H1 (cell line): Measurements from ENCODE around the gene TNFRSF14. TPM values are rescaled to one million over a fixed set of nuclear protein-coding genes. Genes with fewer than 3 reads are reported as not detected.

Experiments
- CTCF ChIA-PET: fragments of 300-600 bp; sonication (Branson Sonifier 250); formaldehyde crosslinking; loops from one replicate; lab custom pipeline; 2021; ENCODE audit not compliant: partially characterized antibody; lab: Charles Lee
- POLR2A ChIA-PET: fragments of 300-600 bp; sonication (Branson Sonifier 250); formaldehyde crosslinking; loops from one replicate; lab custom pipeline; 2021; ENCODE audit warnings: inconsistent platforms; ENCODE audit not compliant: partially characterized antibody; lab: Charles Lee
- DNase-seq, 2 experiments: peaks; one replicate each; pipeline versions ENCODE4 v3.0.0 to v3.0.0-alpha.2; 2010 to 2022; ENCODE audit warnings: low spot score in 2 of 2, low read depth in 1 of 2, mixed read lengths in 1 of 2
- FAIRE-seq: peaks from 2 replicates; lab custom pipeline; 2011; peaks lifted over from hg19 to GRCh38; lab: Jason Lieb, UNC
- H2AFZ ChIP-seq: 2 replicates; pipeline ENCODE4 v1.8.1; 2012; ENCODE audit warnings: low read length, inconsistent platforms
- H2AK5ac ChIP-seq: 2 replicates; pipeline ENCODE4 v1.6.1; 2013; ENCODE audit warnings: low read depth, low read length
- H2BK120ac ChIP-seq: replicated peaks from 2 replicates; pipeline ENCODE3; 2013; ENCODE audit warnings: low read depth, low read length, inconsistent platforms
- H2BK12ac ChIP-seq: 2 replicates; pipeline ENCODE4 v1.6.1; 2013; ENCODE audit warnings: low read depth, low read length
- H2BK15ac ChIP-seq: 2 replicates; pipeline ENCODE4 v1.6.1; 2013; ENCODE audit warnings: low read length
- H2BK20ac ChIP-seq: 2 replicates; pipeline ENCODE4 v1.6.1; 2013; ENCODE audit warnings: low read length
- H2BK5ac ChIP-seq: 2 replicates; pipeline ENCODE4 v1.6.1; 2013; ENCODE audit warnings: low read depth, low read length
- H3K14ac ChIP-seq: 2 replicates; pipeline ENCODE4 v1.6.1; 2013; ENCODE audit warnings: inconsistent platforms; ENCODE audit not compliant: insufficient read length
- H3K18ac ChIP-seq: 2 replicates; pipeline ENCODE4 v1.6.1; 2013; ENCODE audit warnings: low read length; ENCODE audit errors: extremely low read depth
- H3K23ac ChIP-seq: 2 replicates; pipeline ENCODE4 v1.6.1; 2013; ENCODE audit warnings: inconsistent platforms; ENCODE audit not compliant: insufficient read length
- H3K23me2 ChIP-seq: 2 replicates; pipeline ENCODE4 v1.6.1; 2013; ENCODE audit warnings: low read depth, low read length
- H3K27ac ChIP-seq: 2 replicates; pipeline ENCODE4 v1.6.1; 2011; ENCODE audit warnings: low read depth, low read length, inconsistent platforms
- H3K27me3 ChIP-seq, 4 experiments: replicated peaks in 1 of 4; 1 replicate in 1 of 4; 2 replicates in 3 of 4; pipeline versions ENCODE4 v1.6.1 to v1.8.1; 2011 to 2013; ENCODE audit warnings: low read length in 3 of 4, mild to moderate bottlenecking in 3 of 4, inconsistent platforms in 2 of 4, mixed read lengths in 2 of 4, moderate library complexity in 1 of 4; ENCODE audit not compliant: control insufficient read depth in 3 of 4, insufficient read depth in 3 of 4; ENCODE audit errors: extremely low read depth in 1 of 4
- H3K36me3 ChIP-seq, 4 experiments: 2 replicates each; pipeline versions ENCODE4 v1.6.1 to v1.8.1; 2011 to 2013; ENCODE audit warnings: mild to moderate bottlenecking in 4 of 4, low read length in 3 of 4, moderate library complexity in 2 of 4, control low read depth in 1 of 4, inconsistent platforms in 1 of 4; ENCODE audit not compliant: insufficient read depth in 4 of 4, control insufficient read depth in 2 of 4
- H3K4ac ChIP-seq: replicated peaks from 2 replicates; pipeline ENCODE3; 2013; ENCODE audit warnings: low read length, low read depth, mixed read lengths, inconsistent platforms; ENCODE audit not compliant: insufficient read length
- H3K4me1 ChIP-seq, 4 experiments: replicated peaks in 1 of 4; 1 replicate in 1 of 4; 2 replicates in 3 of 4; pipeline versions ENCODE4 v1.6.1 to v1.8.1; 2011 to 2013; ENCODE audit warnings: low read length in 3 of 4, inconsistent platforms in 2 of 4, mixed read lengths in 1 of 4; ENCODE audit not compliant: insufficient read depth in 4 of 4, control insufficient read depth in 3 of 4
- H3K4me2 ChIP-seq, 2 experiments: 2 replicates each; pipeline versions ENCODE4 v1.6.1 to v1.8.1; 2011 to 2013; ENCODE audit warnings: low read depth in 2 of 2, low read length in 2 of 2, control low read depth in 1 of 2, inconsistent platforms in 1 of 2, mild to moderate bottlenecking in 1 of 2; ENCODE audit not compliant: insufficient read depth in 1 of 2
- H3K4me3 ChIP-seq, 4 experiments: fragments of 200-600, 300-600 bp in 1 of 4; sonication (generic), shearing (Covaris generic), sonication (Bioruptor Twin) in 1 of 4; 2 replicates each; pipeline versions ENCODE4 v1.5.1 to v1.8.1; 2011 to 2016; ENCODE audit warnings: low read length in 4 of 4, low read depth in 3 of 4, control low read depth in 2 of 4, inconsistent platforms in 2 of 4, mild to moderate bottlenecking in 2 of 4, mixed read lengths in 1 of 4, moderate library complexity in 1 of 4; ENCODE audit not compliant: insufficient read depth in 2 of 4; ENCODE audit errors: extremely low read depth in 1 of 4
- H3K56ac ChIP-seq: replicated peaks from 2 replicates; pipeline ENCODE3; 2013; ENCODE audit warnings: low read depth, mild to moderate bottlenecking, mixed read lengths, low read length, inconsistent platforms; ENCODE audit not compliant: insufficient read length
- H3K79me1 ChIP-seq: 2 replicates; pipeline ENCODE4 v1.6.1; 2013; ENCODE audit warnings: low read depth, low read length, control low read depth
- H3K79me2 ChIP-seq, 2 experiments: 2 replicates each; pipeline versions ENCODE4 v1.6.1 to v1.8.1; 2012 to 2013; ENCODE audit warnings: low read length in 2 of 2, mild to moderate bottlenecking in 2 of 2, inconsistent platforms in 1 of 2; ENCODE audit not compliant: insufficient read depth in 2 of 2, control insufficient read depth in 1 of 2
- H3K9ac ChIP-seq, 4 experiments: replicated peaks in 1 of 4; 1 replicate in 1 of 4; 2 replicates in 3 of 4; pipeline versions ENCODE4 v1.6.1 to v1.8.1; 2011 to 2013; ENCODE audit warnings: low read depth in 3 of 4, low read length in 3 of 4, control low read depth in 2 of 4, mild to moderate bottlenecking in 2 of 4, moderate library complexity in 2 of 4, inconsistent platforms in 1 of 4; ENCODE audit errors: extremely low read depth in 1 of 4
- H3K9me3 ChIP-seq, 2 experiments: 2 replicates each; pipeline versions ENCODE4 v1.6.1 to v1.8.1; 2012 to 2013; ENCODE audit warnings: mild to moderate bottlenecking in 2 of 2, moderate library complexity in 2 of 2, control low read depth in 1 of 2, inconsistent platforms in 1 of 2, low read depth in 1 of 2, low read length in 1 of 2, mixed read lengths in 1 of 2; ENCODE audit not compliant: insufficient read depth in 2 of 2
- H4K20me1 ChIP-seq, 2 experiments: replicated peaks in 1 of 2; 2 replicates each; pipeline versions ENCODE3 to v1.8.1; 2011 to 2013; ENCODE audit warnings: inconsistent platforms in 2 of 2, low read length in 2 of 2, mild to moderate bottlenecking in 1 of 2; ENCODE audit not compliant: insufficient read depth in 2 of 2, control insufficient read depth in 1 of 2
- H4K5ac ChIP-seq: 2 replicates; pipeline ENCODE4 v1.6.1; 2013; ENCODE audit warnings: low read length, low read depth, mixed read lengths, inconsistent platforms; ENCODE audit not compliant: insufficient read length
- H4K8ac ChIP-seq: 2 replicates; pipeline ENCODE4 v1.8.0; 2013; ENCODE audit warnings: mild to moderate bottlenecking, moderate library complexity, low read length, inconsistent platforms; ENCODE audit not compliant: insufficient read depth; ENCODE audit errors: extremely low read depth
- H4K91ac ChIP-seq: replicated peaks from 2 replicates; pipeline ENCODE3; 2013; ENCODE audit warnings: low read length, mixed read lengths, inconsistent platforms; ENCODE audit not compliant: insufficient read length
- HDAC2 ChIP-seq, 2 experiments: fragments of 300-600 bp in 1 of 2; sonication (generic) in 1 of 2; IDR thresholded peaks; 2 replicates each; pipeline ENCODE4 v1.6.1; 2011 to 2012; ENCODE audit warnings: low read depth in 2 of 2, low read length in 2 of 2, mild to moderate bottlenecking in 2 of 2, moderate library complexity in 2 of 2, borderline replicate concordance in 1 of 2, inconsistent platforms in 1 of 2
- MAX ChIP-seq: IDR thresholded peaks from 2 replicates; pipeline ENCODE4 v1.6.1; 2012; ENCODE audit warnings: inconsistent platforms
- WGBS, 2 experiments: shearing (Covaris generic) in 1 of 2; methylation state at CpG; one replicate each; pipeline versions ENCODE4 v1.1.6 to v1.1.7; 2013 to 2015; ENCODE audit warnings: low lambda C conversion rate in 2 of 2, mixed read lengths in 2 of 2, inconsistent platforms in 1 of 2, low coverage in 1 of 2, missing lambda C conversion rate in 1 of 2; ENCODE audit not compliant: insufficient replicate concordance in 2 of 2, insufficient coverage in 1 of 2, insufficient read length in 1 of 2; ENCODE audit errors: extremely low coverage in 1 of 2, missing lambda C conversion rate in 1 of 2; 5-methylcytosine and 5-hydroxymethylcytosine counted together
- polyA plus RNA-seq, 7 experiments: library from polyadenylated mRNA; depleted of rRNA in 3 of 7; stranded (reverse) in 5 of 7; unstranded in 2 of 7; fragments of >200 nt in 5 of 7; fragments of 200-250 nt in 2 of 7; gene quantifications; 1 replicate in 5 of 7; 2 replicates in 1 of 7; 4 replicates in 1 of 7; pipeline versions ENCODE4 v1.2.1 to v1.2.3, GENCODE V29; 2011 to 2013; ENCODE audit warnings: missing spikeins in 2 of 7, mixed read lengths in 2 of 7
- total RNA-seq: library from RNA; stranded (reverse); fragmentation: NEBNext Ultra II Directional; extraction: Animal tissue kit (Norgen Biotek cat#: 25700); gene quantifications from 2 replicates; pipeline ENCODE4 v1.2.1, GENCODE V29; 2021

Gene TNFRSF14
- total and polyA plus RNA-seq, 2 of the 8 experiments (the other 6 are each of a cell fraction or from before 2014, with no cell fraction given), result 0.36 to 0.50 TPM

GRCh38 chr1:2537784-2538115 is 18.4 kb upstream of the TNFRSF14 start:
- peaks cover 0 to 23% (median 8%) of the 10 kb centered on the region in 4 experiments; a peak in 6 of 7 replicates for H3K4me1 ChIP-seq
- no peaks in the 10 kb centered on the region for H3K36me3 ChIP-seq
- peaks cover 0 to 5% of the 10 kb centered on the region in 2 experiments for H4K20me1 ChIP-seq
- no peak overlapping the region for H2BK12ac ChIP-seq
- TF ChIP-seq HDAC2 (IDR thresholded peaks at IDR 0.05; ENCODE audit: borderline replicate concordance in 1 of 2, low read depth in 2 of 2, low read length in 2 of 2), result no peak
- no peak for TF ChIP-seq MAX
- no peak overlapping the region for H3K27ac ChIP-seq
- no peak overlapping the region for H2AK5ac ChIP-seq
- H3K4me2 ChIP-seq, result no peak overlapping the region
- CTCF ChIA-PET, result interaction anchor here (0.9 to 2.5 kb wide), 2 partner anchors 10 to 58 kb away, joined by 3 to 6 read pairs; no protein-coding TSS in a partner anchor
- H3K23ac ChIP-seq, result no peak overlapping the region
- H3K23me2 ChIP-seq, result no peaks in the 10 kb centered on the region
- no peak overlapping the region for H3K9ac ChIP-seq
- H3K9me3 ChIP-seq, result no peaks in the 10 kb centered on the region
- no peaks in the 10 kb centered on the region for H3K79me1 ChIP-seq
- FAIRE-seq (no peak), DNase-seq (no peak)
- H2AFZ ChIP-seq, result no peak overlapping the region
- H4K91ac ChIP-seq, result no peak overlapping the region
- no peak overlapping the region for H3K4me3 ChIP-seq
- 0 out of 2 replicates have a peak overlapping the region, but pooled peaks have one; percentile 46 for H2BK15ac ChIP-seq
- no peaks in the 10 kb centered on the region for H3K79me2 ChIP-seq
- no peak overlapping the region for H3K4ac ChIP-seq
- no peak overlapping the region for H4K5ac ChIP-seq
- H2BK120ac ChIP-seq, result no peak overlapping the region
- peaks cover 0 to 59% (median 39%) of the 10 kb centered on the region in 4 experiments; a peak in 6 of 7 replicates for H3K27me3 ChIP-seq
- no peak overlapping the region for H4K8ac ChIP-seq
- no peak overlapping the region for H2BK20ac ChIP-seq
- POLR2A ChIA-PET, result interaction anchor here (0.6 to 0.9 kb wide), 2 partner anchors 8 to 127 kb away, joined by 3 to 4 read pairs; no protein-coding TSS in a partner anchor
- WGBS, 2 experiments, result 86% methylated on average over 9 of the region's 9 CpGs; no CpG with 5 or more reads in 1 of the 2 experiments
- no peak overlapping the region for H3K14ac ChIP-seq
- H2BK5ac ChIP-seq, result no peak overlapping the region
- H3K18ac ChIP-seq, result no peak overlapping the region
- H3K56ac ChIP-seq, result no peak overlapping the region
